Skeletal muscle cell (primary cell): ENCODE results near the gene ZFAND3.

Experiments
- DNase-seq: peaks from one replicate; pipeline ENCODE4 v3.0.0-alpha.2; 2010; ENCODE audit warnings: low read depth
- H3K4me3 ChIP-seq: 2 replicates; pipeline ENCODE4 v1.5.1; 2011; ENCODE audit warnings: low read depth, mild to moderate bottlenecking, control low read depth, low read length, moderate library complexity

The ZFAND3 gene

DNA sequence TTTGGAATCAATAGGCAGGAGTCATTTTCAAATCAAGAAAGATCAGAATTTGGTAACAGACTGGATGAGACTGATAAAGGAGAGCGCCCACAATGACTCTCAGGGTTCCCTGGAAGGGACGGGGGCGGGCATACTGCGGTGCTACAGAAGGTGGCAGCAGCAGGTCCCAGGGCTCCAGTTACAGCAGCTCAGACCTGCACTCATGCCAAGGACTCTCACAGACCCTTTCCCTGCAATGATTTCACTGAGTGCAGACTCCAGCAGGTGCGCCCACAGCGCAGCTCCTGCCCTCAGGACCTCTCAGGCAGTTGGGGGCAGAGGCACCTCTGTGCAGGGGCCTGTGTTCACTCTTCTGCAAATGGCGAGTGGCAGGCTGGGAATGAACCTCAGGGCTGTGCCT, 359.8 kb downstream of the ZFAND3 start:
- no peak overlapping the region for H3K4me3 ChIP-seq
- no peak for DNase-seq

DNA sequence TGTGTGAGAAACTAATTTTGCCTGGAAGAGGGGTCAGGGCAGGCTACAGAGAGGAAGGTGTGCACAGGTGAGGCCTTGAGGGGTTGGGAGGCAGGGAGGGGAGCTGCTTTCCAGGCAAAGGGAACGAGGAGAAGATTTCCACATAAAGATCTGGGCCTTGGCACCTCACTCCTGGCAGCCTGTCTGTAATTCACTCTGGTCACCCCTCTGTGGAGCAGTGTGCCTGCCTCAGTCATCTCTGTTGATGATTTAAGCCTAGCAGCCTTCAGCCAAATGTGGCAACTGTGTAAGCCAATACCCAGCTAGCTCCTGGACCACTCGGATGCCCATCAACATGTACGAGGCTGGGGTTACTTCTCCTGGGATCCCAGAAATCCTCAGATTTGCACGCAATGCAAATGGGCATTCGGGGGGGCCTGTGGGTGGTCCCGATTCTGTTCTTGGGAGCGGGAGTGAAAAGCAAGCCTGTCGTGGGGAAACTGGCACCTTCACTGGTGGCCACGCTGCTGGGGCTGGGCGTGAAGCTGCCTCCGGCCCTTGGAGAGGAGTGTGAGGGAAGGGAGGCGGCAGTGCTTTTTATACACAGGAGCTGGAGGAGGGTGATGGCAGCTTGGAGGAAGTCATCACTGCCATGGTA, 360.4 kb downstream of the ZFAND3 start:
- no peak for DNase-seq
- no peak overlapping the region for H3K4me3 ChIP-seq

DNA sequence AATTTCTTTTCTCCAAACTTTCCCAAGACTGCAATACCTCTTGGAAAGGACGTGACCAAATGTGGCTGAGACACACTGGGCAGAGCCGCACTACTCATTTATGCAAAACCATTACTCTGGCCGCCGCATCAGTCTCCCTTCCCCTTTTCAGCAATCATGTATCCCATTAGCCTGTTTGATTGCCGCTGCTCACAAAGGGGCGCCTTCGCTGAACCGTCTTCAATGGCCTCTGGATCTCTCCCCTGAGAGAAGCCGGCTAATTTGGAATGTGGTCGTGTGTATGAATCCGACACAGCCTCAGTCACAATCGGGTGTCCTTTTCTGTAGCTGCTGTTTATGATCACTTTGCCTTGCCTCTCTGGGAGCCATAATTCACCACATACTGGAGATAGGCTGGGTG, 361.1 kb downstream of the ZFAND3 start:
- no peak for DNase-seq
- no peak overlapping the region for H3K4me3 ChIP-seq

DNA sequence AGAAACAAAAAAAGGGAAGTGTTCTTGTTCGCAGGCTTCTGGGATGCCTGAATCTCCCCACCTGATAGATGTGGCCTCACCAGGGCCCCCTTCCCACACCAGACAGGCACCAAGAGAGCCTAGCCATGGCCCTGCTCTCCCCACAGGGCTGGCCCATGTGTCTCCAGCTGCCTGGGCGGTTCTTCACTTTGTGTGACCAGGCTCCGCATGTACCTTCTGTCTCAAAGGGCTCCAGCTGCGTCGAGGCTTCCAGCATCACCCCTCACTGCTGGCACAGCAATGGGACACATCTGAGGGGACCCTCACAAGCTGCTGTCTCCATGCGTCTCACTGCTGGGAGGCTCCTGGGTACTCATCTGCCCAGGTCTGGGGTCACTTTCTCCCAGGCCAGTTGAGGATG, 362.9 kb downstream of the ZFAND3 start:
- no peak overlapping the region for H3K4me3 ChIP-seq
- DNase-seq: no peak

DNA sequence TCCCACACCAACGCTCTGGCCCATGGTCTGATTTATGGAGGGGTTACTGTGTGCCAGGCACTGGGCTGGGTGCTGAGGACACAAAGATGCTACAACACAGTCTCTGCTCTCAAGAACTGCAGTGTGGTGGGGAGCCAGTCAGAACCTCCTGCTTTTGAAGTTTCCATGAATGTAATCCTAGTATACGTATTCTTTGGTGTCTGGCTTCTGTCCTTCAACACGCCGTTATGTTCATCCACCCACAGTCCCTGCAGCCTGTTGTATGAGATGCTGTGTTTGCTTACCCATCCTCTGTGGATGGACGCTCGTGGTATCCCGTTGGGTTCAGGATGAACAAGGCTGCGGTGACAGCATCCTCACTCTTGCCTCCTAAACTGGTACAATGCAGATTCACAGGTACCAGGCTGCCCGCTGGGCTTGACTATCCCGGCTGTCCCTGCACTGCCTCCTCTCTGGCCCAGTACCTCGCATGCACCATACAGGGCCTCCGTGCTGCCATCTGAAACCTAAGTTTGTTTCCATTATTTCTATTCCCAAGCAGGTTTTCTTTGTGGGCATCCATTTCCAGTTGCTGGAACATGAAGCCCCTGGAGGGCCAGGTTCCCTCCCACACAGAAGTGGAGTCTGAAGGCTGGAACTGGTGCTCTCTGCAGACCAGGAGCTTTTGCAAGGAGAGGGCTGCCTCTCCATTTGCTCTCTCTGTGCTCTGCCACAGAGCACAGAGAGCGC, 364.5 kb downstream of the ZFAND3 start:
- no peak overlapping the region for H3K4me3 ChIP-seq
- DNase-seq: no peak

DNA sequence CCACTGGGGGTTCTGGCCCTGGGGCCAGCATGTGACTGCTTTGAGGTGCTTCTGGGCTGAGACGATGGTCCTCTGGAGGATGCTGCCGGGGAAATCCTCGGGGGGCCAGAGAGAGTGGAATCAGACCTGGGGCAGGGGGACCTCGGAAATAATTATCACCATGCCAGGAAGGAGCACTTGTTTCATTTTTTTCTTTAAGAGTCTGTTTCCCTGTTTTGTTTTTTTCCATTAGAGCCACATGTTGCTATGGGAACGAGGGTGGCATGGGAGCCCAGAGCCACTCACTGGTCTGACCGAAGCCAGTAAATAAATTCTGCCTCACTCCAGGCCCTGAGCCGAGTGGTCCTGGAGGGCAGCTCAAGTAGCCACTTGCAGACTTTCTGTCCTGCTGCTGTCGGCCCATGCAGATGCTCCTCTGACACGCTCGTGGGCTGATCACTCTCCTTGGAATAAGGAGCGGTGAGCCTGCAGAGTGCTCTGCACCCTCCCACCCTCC, 365.1 kb downstream of the ZFAND3 start:
- no peak overlapping the region for H3K4me3 ChIP-seq

DNA sequence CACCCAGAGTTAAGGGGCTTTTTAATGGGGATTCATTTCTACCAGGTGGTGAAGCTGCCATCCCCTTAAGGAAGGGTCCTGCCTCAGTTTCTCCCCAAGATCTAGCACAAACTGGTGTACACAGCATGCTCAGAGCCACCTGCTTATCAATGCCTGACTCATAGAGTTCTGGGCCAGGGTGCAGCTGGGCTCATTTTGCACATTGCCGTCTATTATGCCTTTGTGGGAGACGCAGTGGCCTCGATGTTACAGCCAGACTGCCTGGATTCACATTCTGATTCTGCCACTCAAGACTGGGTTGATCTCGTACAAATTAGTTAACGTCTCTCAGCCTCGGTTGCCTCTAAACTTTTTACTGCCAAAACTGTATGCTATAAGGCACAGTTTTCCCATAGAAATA, 365.7 kb downstream of the ZFAND3 start:
- DNase-seq: no peak
- H3K4me3 ChIP-seq: no peak overlapping the region

More for the DNA sequence above, 365.1 kb downstream of the ZFAND3 start:
- DNase-seq: no peak

DNA sequence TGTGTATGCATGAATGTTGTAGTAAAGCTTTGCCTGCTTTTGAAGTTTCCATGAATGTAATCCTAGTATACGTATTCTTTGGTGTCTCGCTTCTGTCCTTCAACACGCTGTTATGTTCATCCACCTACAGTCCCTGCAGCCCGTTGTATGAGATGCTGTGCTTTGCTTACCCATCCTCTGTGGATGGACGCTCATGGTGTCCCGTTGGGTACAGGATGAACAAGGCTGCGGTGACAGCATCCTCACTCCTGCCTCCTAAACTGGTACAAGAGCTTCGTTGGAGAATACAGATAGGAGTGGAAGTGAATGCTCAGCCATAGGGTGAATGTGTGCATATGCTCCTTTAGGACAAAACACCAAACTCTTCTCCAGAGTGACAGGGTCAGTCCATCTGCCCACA, 366.2 kb downstream of the ZFAND3 start:
- H3K4me3 ChIP-seq: no peak overlapping the region
- no peak for DNase-seq

DNA sequence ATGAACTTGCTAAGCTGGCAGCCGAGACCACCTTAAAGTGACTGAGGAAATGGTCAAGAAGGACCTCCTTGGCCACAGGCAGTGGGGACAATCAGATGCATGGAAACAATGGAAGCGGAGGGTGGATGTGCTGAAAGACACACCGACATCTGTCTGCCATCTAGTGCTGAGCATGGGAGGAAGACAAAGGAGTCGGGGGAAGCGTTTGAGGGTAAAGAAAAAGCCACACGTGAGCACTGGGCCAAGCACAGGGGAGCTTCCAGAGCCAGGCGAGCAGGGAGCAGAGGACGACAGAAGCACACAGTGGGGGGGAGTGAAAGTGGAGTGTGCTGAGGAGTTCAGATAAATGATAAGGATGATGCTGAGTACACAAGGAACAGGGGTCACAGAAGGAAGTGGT, 367.8 kb downstream of the ZFAND3 start:
- H3K4me3 ChIP-seq: no peak overlapping the region
- DNase-seq: no peak

DNA sequence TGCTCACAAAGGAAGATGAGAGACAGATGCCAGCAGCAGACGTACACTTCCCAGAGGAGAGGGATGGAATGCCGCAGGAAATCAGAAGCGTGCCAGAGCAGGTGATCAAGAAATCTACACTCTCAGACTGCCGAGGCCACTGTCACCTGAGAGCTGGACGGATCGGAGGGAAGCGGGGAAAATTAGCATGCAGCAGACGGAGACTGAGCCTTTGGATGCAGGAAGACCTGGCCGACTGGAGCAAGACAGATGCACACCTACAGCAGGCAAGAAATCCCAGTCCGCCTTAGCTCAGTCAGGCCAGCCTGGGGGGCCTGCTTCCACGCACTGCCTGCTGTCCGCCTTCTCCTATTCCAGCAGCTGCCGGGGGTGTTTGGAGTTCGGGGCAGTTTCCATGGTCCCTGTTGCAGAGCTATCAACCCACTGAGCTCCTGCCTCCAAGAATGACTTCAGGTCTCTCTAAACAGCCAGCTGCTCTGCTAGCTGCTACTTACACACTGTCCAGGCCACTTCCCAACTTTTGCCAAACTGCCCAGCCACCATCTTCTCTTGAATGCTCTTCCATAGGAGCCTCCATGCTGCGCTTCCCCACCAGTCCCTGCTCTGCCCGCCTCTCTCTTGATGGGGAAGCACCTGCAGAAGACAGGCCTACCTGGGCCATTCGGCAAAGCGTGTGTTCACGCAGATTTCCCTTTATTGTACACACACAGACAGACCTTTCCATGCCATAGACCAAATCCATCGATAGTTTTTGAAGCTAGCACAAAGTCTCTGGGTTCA, 368.5 kb downstream of the ZFAND3 start:
- no peak overlapping the region for H3K4me3 ChIP-seq
- no peak for DNase-seq

DNA sequence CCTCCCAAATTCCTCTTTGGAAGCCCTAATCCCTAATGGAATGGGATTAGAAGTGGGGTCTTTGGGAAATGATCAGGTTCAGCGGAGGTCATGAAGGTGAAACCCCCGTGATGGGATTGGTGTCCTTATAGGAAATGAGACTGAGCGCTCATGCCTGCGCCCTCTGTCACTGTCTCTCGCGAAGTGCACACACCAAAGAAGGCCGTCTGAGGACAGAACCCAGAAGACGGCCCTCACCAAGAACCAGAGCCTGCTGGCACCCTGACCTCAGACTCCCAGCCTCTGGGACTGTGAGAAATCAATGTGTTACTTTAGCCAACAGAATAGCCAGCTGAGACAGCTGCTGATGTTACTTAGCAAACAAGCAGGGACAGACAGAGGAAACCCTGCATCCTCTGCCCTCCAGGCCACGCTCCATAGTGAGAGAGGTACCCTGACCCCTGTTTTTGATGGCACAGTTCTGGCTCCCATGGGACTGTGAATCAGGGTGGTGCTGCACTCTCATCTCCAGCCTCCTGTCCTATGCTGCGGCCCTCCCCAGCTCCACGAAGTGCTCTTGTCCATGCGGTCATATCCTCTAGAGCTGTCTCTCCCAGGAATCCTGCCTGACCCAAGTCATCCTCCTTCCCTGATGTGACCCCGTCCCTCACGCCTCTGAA, 369.3 kb downstream of the ZFAND3 start:
- no peak for DNase-seq
- no peak overlapping the region for H3K4me3 ChIP-seq

DNA sequence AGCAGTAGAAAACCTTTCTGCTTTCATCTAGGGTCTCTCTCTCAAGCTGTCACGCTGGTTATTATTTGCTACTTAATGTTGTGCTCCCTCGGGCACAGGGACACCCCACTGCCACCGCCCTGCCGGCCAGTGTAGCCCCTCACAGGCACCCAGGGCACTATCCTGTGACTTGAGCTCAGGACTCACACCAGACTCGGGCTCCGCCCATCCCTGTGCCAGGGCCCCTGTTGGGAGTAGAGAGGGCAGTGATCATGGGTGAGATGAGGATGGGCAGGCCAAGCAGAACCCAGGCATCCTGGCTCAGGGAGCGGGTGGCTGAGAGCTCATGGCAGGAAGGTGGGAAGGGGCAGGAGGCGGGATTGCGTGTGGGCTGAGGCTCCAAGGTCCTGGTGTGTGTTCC, 371.9 kb downstream of the ZFAND3 start:
- DNase-seq: no peak
- H3K4me3 ChIP-seq: no peak overlapping the region

DNA sequence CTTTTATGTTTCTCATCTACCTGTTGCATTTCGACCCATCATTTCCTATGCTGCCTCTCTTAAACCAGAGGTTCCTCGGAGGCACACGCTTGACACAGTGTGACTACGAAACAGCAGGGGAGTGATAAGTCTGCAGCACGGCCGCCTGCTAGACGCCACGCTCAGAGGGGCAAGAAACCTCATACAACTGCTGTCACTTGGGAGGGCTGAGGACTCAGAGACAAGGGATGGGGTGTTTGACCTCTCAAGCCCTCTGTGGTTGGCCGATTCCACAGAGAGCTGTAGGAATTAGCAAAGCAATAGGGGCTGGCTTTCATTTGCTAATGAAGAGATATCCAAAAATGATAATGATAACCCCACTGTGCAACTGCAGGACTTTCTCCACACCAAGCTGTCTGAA, 372.5 kb downstream of the ZFAND3 start:
- no peak for DNase-seq
- H3K4me3 ChIP-seq: no peak overlapping the region

DNA sequence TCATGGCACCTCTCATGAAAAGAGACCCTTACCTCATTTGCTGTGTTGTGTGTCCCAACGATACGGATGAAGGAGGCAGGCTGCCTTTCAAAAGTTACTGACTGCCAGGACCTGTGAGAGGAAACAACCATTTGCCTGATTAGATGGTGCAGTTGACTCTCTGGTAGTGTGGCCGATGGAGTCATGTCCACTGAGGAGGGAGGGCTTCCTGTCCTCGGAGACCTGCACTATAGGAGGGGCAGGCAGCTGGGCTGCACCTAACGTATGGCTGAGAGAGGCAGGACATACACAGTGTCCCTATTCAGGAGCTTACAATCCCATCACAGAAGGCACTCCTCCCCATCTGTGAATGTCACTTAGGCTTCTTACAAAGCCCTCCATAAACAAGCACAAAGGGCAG, 373.0 kb downstream of the ZFAND3 start:
- no peak for DNase-seq
- no peak overlapping the region for H3K4me3 ChIP-seq

DNA sequence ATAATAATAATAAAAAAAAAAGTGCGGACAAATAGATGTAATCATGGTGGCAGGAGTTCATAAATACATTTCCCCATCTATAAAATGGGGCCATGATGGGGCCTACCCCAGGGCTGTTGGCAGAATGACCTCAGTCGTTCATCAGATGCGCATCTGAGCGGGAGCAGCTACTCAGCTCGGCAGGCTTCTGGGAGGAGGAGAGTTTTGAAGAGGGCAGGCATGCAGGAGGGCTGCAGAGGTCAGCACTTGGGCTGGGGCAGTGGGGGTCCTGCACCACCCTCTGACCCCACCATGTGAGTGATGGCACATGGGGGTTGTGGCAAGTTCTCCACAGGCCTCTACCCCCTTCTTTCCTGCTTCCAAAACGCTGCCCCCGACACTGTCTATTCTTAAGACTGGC, 373.5 kb downstream of the ZFAND3 start:
- H3K4me3 ChIP-seq: no peak overlapping the region
- no peak for DNase-seq

DNA sequence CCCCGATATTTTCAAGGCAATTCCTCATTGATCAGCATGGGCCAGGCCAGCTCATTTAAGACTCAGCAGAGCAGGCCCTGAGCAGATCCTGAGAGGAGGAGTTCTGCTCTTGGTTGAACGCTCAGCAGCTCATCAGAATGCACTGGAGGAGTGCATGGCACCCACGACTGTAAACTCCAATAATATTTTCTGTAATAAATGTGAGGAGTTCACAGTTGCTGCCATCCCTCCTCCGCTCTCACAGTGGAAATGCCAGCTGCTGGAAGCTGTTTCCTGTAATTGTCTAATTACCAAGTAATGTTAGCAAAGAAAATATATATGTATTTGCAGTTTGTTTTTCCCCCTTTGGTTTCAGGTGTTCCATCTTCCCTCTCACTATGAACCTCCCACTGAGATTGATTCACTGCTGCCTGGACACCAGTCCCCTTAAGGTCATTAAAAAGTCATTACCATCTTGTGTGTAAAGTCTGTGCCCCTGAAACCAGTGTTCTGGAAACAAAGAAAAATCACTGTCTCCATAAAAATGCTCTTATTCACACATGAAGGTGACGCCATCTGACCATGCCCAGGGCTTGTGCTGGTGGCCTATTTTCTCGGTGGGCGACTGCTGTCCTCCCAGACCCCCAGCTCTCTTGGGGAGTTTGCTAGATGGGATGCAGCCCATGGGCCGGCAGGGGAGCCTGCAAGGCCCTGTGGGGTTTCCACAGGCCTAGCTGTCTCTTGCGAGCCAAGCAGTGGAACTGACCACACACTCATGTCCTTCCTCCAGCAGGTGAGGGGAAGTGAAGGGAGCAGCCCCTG, 374.2 kb downstream of the ZFAND3 start:
- H3K4me3 ChIP-seq: no peak overlapping the region
- no peak for DNase-seq

DNA sequence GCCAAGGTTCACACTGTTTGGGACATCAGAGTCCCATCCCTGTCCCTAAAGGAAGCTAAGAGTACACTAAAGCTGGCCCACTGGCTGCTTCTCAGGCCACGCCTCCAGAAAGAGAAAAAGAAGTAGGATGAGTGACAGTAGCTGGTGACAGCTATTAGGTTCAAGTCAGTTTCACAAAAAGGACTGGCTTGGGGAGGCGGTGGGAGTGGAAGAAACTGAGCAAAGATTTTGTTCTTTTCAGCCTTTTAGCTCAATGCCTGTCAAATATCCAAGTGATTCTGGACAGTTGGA, 374.7 kb downstream of the ZFAND3 start:
- no peak for DNase-seq
- H3K4me3 ChIP-seq: no peak overlapping the region

DNA sequence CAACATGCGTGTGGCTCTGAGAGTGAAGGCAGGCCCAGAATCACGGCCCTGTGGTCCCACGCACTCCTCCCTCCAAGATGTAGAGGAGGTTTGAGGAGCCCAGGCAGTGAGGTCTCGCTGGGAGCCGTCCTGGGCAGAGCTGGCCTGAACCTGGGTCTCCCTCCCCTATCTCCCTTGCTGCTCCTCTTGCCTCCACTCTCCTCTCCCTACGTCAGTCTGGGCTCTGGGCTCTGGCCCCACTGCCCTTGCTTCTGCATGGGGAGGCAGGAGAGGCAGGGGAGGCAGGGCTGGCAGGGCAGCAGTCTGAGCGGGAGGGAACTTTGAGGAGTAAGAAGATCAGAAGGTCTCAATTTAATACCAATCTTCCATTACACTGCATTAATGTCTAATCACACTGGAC, 375.1 kb downstream of the ZFAND3 start:
- DNase-seq: no peak
- H3K4me3 ChIP-seq: no peak overlapping the region

DNA sequence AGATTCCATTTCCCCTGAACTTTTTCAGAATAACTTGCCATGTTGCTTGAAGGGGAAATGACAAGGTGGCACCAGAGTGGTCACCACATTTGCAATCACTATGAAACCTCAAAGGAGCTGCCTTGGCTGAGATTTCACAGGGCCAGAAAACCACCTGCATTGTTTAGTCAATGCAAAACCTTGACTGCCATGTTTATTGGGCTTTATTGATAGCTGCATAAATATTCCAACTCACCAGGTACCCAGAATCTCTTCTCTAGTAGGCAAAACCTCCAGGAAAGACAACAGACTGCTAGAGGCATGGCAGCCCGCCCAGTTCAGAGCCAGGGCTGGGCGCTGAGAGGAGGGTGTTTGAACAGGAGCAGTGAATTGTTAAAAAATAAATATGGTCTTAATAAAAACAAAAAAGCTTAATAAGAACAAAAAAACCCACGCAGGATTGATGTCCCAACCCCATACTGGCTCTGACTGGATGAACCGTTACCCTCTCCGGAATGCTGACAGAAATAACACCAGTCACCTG, 375.6 kb downstream of the ZFAND3 start:
- no peak overlapping the region for H3K4me3 ChIP-seq
- DNase-seq: no peak
